SK-N-SH treated with all-trans-retinoic acid at 6 μM for 48 hours (cell line): ENCODE measurements around the gene SMARCAD1.

Experiments
- ATAC-seq: fragments of 200-7000 bp; cut with Tn5 transposase; 3 replicates; pipeline ENCODE4 v1.9.1; 2020; ENCODE audit warnings: mild to moderate bottlenecking, moderate library complexity
- ARNTL ChIP-seq: fragments of 450-650 bp; formaldehyde crosslinking; IDR thresholded peaks from 2 replicates; pipeline ENCODE4 v1.5.0; 2020; ENCODE audit warnings: low read depth, mild to moderate bottlenecking, moderate library complexity, borderline replicate concordance
- BACH2 ChIP-seq: fragments of 250-450 bp; sonication (Bioruptor Pico); IDR thresholded peaks from 2 replicates; pipeline ENCODE4 v1.9.0; 2021; ENCODE audit warnings: mild to moderate bottlenecking, borderline replicate concordance
- CSDC2 ChIP-seq: fragments of 250-450 bp; sonication (Bioruptor Pico); IDR thresholded peaks from 2 replicates; pipeline ENCODE4 v1.5.0; 2020; ENCODE audit warnings: mild to moderate bottlenecking, moderate library complexity
- ESRRG ChIP-seq: fragments of 250-450 bp; sonication (Bioruptor Pico); IDR thresholded peaks from 2 replicates; pipeline ENCODE4 v1.6.1; 2021; ENCODE audit warnings: mild to moderate bottlenecking
- GLIS3 ChIP-seq: fragments of 250-450 bp; sonication (Bioruptor Pico); IDR thresholded peaks from 2 replicates; pipeline ENCODE4 v1.5.0; 2020; ENCODE audit warnings: mild to moderate bottlenecking, moderate library complexity
- ISL1 ChIP-seq: fragments of 250-450 bp; sonication (Bioruptor Pico); IDR thresholded peaks from 2 replicates; pipeline ENCODE4 v2.1.2; 2022; ENCODE audit warnings: mild to moderate bottlenecking, moderate library complexity
- OSR1 ChIP-seq: fragments of 250-450 bp; sonication (Bioruptor Pico); IDR thresholded peaks from 2 replicates; pipeline ENCODE4 v1.8.0; 2022; ENCODE audit warnings: moderate library complexity, mild to moderate bottlenecking, inconsistent platforms
- PPARA ChIP-seq: fragments of 250-450 bp; sonication (Bioruptor Pico); IDR thresholded peaks from 2 replicates; pipeline ENCODE4 v1.5.0; 2020; ENCODE audit warnings: mild to moderate bottlenecking, borderline replicate concordance
- RARB ChIP-seq: fragments of 250-450 bp; sonication (Bioruptor Pico); IDR thresholded peaks from 2 replicates; pipeline ENCODE4 v1.8.0; 2021; ENCODE audit warnings: mild to moderate bottlenecking, moderate library complexity
- SNAI2 ChIP-seq: fragments of 250-450 bp; sonication (Bioruptor Pico); IDR thresholded peaks from 2 replicates; pipeline ENCODE4 v1.5.0; 2020; ENCODE audit warnings: mild to moderate bottlenecking, moderate library complexity
- TOX ChIP-seq: fragments of 250-450 bp; sonication (Bioruptor Pico); IDR thresholded peaks from 2 replicates; pipeline ENCODE4 v1.8.0; 2021; ENCODE audit warnings: mild to moderate bottlenecking, moderate library complexity, borderline replicate concordance
- ZC3H10 ChIP-seq: fragments of 250-450 bp; sonication (Bioruptor Pico); IDR thresholded peaks from 2 replicates; pipeline ENCODE4 v1.5.1; 2021; ENCODE audit warnings: mild to moderate bottlenecking, moderate library complexity
- ZFP3 ChIP-seq: fragments of 250-450 bp; sonication (Bioruptor Pico); IDR thresholded peaks from 2 replicates; pipeline ENCODE4 v1.5.0; 2020; ENCODE audit warnings: mild to moderate bottlenecking, moderate library complexity
- ZFP30 ChIP-seq: fragments of 450-650 bp; formaldehyde crosslinking; IDR thresholded peaks from 2 replicates; pipeline ENCODE4 v1.5.0; 2022; ENCODE audit warnings: mild to moderate bottlenecking, moderate library complexity
- ZNF565 ChIP-seq: fragments of 450-650 bp; formaldehyde crosslinking; conservative IDR thresholded peaks from 2 replicates; pipeline ENCODE4 v1.5.0; 2020; ENCODE audit warnings: low read depth, mild to moderate bottlenecking, moderate library complexity
- ZNF8 ChIP-seq: fragments of 450-650 bp; formaldehyde crosslinking; IDR thresholded peaks from 2 replicates; pipeline ENCODE4 v1.5.0; 2020; ENCODE audit warnings: mild to moderate bottlenecking, moderate library complexity
- TF ChIP-seq, protein P1 (sequence below): fragments of 250-450 bp; sonication (Bioruptor Pico); IDR thresholded peaks from 2 replicates; pipeline ENCODE4 v1.8.0; 2020; ENCODE audit warnings: mild to moderate bottlenecking, moderate library complexity, borderline replicate concordance
- TF ChIP-seq, protein P2 (sequence below): fragments of 250-450 bp; sonication (Bioruptor Pico); IDR thresholded peaks from 2 replicates; pipeline ENCODE4 v1.5.1; 2021; ENCODE audit warnings: mild to moderate bottlenecking, moderate library complexity
- TF ChIP-seq, protein P3 (sequence below): fragments of 250-450 bp; sonication (Bioruptor Pico); IDR thresholded peaks from 2 replicates; pipeline ENCODE4 v1.8.0; 2021; ENCODE audit warnings: low read depth, mild to moderate bottlenecking, moderate library complexity, borderline replicate concordance

Gene SMARCAD1

DNA sequence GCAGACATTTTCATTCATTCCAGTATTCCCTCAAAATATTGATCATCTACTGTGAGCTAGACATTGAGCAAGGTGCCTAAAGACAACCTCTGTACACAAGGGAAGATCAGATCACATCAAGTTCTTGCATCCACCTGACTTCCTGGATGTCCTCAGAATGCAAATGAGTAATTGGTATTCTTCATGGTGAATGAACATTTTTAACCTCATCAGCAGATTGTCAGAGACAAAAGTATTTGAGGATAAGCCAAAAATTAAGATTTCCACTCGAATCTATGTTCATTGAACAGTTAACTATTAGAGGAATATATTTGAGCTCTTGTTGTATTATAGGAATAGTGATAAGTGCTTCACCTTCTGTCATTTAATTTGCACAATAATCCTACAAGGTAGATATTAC, 1.3 kb downstream of the SMARCAD1 start:
- no peak for ATAC-seq
- no peak for TF ChIP-seq ZFP30
- no peak for TF ChIP-seq ISL1 (CRISPR knock-in tag)
- TF ChIP-seq, protein P1, sequence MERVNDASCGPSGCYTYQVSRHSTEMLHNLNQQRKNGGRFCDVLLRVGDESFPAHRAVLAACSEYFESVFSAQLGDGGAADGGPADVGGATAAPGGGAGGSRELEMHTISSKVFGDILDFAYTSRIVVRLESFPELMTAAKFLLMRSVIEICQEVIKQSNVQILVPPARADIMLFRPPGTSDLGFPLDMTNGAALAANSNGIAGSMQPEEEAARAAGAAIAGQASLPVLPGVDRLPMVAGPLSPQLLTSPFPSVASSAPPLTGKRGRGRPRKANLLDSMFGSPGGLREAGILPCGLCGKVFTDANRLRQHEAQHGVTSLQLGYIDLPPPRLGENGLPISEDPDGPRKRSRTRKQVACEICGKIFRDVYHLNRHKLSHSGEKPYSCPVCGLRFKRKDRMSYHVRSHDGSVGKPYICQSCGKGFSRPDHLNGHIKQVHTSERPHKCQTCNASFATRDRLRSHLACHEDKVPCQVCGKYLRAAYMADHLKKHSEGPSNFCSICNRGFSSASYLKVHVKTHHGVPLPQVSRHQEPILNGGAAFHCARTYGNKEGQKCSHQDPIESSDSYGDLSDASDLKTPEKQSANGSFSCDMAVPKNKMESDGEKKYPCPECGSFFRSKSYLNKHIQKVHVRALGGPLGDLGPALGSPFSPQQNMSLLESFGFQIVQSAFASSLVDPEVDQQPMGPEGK (CRISPR knock-in tag) = no peak
- no peak for TF ChIP-seq ZFP3
- no peak for TF ChIP-seq ZNF8 (CRISPR knock-in tag)
- no peak for TF ChIP-seq GLIS3 (CRISPR knock-in tag)

DNA sequence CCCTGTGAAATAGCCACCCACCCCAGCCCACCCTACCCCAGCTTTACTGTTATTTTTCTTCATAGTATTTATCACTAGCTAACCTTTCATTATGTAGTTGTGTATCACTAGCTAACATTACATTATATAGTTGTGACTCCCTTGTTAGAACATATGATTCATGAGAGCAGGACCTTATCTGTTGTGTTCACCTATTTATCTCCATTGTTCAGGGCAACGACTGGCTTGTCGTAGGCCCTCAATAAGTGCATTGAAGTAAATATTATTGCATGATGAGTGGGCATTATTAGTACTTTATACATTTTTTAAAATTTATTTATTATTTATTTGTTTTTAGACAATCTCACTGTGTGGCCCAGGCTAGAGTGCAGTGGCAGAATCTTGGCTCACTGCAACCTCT, 4.2 kb downstream of the SMARCAD1 start:
- no peak for ATAC-seq
- TF ChIP-seq ISL1 (CRISPR knock-in tag) (no peak), BACH2 (no peak)
- TF ChIP-seq, protein P1 (CRISPR knock-in tag) = no peak

DNA sequence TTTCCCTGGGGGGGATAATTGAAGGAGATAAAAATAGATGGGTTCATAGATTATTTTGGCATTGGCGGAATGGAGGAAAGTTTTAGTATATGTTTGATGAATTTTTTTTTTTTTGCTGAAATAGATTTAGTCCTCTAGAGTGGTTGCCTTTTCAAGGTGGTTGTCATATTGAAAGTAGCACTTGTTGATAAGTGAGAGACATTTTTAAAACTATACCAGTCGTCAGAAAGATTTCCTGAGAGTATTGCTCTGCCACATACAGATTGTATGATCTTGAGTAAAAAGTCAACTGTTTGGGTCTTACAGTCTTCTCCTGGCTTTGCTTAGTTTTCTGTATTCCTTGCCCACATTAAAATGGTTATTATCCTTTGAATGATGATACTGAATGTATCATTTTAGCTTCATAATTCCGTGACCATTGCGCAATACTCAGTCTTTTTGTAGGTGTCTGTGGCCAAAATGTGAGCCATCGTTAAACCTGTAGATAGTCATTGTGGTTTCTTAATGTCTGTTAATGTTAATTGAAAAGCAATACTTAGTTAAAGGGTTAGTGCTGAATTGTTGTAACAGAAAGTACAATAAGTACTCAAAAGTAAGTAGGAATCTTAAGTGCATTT, 7.1 kb downstream of the SMARCAD1 start:
- no peak for ATAC-seq
- no peak for TF ChIP-seq CSDC2 (CRISPR knock-in tag)

DNA sequence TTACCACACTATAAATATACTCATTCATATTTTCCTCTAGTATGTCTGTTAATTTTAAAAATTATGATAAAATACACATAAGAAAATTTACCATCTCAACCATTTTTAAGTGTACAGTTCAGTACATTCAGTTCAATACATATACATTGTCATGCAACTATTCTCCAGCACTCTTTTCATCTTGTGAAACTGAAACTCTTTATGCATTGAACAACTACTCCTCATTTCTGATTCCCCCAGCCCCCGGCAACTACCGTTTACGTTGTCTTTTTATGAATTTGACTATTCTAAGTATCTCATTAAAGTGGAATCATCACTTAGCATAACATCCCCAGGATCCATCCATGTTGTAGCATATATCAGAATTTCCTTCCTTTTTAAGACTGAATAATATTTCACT, 8.7 kb downstream of the SMARCAD1 start:
- ATAC-seq = no peak
- TF ChIP-seq CSDC2 (CRISPR knock-in tag) (no peak), ZNF565 (CRISPR knock-in tag) (no peak), ARNTL (no peak), ZC3H10 (no peak), ISL1 (CRISPR knock-in tag) (no peak), ZNF8 (CRISPR knock-in tag) (no peak), PPARA (CRISPR knock-in tag) (no peak), ZFP30 (no peak), GLIS3 (CRISPR knock-in tag) (no peak), ESRRG (CRISPR knock-in tag) (no peak), TOX (no peak), RARB (CRISPR knock-in tag) (no peak), ZFP3 (no peak)
- TF ChIP-seq, protein P1 (CRISPR knock-in tag) = no peak
- TF ChIP-seq, protein P2, sequence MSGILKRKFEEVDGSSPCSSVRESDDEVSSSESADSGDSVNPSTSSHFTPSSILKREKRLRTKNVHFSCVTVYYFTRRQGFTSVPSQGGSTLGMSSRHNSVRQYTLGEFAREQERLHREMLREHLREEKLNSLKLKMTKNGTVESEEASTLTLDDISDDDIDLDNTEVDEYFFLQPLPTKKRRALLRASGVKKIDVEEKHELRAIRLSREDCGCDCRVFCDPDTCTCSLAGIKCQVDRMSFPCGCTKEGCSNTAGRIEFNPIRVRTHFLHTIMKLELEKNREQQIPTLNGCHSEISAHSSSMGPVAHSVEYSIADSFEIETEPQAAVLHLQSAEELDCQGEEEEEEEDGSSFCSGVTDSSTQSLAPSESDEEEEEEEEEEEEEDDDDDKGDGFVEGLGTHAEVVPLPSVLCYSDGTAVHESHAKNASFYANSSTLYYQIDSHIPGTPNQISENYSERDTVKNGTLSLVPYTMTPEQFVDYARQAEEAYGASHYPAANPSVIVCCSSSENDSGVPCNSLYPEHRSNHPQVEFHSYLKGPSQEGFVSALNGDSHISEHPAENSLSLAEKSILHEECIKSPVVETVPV (CRISPR knock-in tag) = no peak

DNA sequence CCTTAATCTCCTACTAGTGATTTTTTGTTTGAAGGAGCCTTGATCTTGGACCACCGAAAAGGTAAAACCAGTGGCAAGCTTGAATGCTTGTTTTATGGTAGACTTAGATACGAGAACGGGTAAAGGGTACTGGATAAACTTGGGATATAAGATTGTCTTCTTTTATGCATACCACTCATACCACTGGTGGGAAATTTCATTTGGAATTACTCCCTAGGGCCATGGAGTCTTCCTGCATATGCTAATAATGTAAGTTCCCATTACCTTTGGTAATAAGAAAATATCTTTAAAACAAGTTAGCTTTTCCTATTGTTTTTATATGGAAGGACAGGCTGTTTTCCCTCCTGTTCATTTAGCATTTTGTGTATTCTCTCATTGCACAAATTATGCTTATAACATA, 11.7 kb downstream of the SMARCAD1 start:
- ATAC-seq = no peak
- TF ChIP-seq GLIS3 (CRISPR knock-in tag) (no peak), SNAI2 (CRISPR knock-in tag) (no peak), ESRRG (CRISPR knock-in tag) (no peak), ZFP30 (no peak), ZNF8 (CRISPR knock-in tag) (no peak), ZNF565 (CRISPR knock-in tag) (no peak), TOX (no peak), ARNTL (no peak), OSR1 (CRISPR knock-in tag) (no peak)
- TF ChIP-seq, protein P2 (CRISPR knock-in tag) = no peak
- TF ChIP-seq, protein P1 (CRISPR knock-in tag) = no peak
- TF ChIP-seq, protein P3, sequence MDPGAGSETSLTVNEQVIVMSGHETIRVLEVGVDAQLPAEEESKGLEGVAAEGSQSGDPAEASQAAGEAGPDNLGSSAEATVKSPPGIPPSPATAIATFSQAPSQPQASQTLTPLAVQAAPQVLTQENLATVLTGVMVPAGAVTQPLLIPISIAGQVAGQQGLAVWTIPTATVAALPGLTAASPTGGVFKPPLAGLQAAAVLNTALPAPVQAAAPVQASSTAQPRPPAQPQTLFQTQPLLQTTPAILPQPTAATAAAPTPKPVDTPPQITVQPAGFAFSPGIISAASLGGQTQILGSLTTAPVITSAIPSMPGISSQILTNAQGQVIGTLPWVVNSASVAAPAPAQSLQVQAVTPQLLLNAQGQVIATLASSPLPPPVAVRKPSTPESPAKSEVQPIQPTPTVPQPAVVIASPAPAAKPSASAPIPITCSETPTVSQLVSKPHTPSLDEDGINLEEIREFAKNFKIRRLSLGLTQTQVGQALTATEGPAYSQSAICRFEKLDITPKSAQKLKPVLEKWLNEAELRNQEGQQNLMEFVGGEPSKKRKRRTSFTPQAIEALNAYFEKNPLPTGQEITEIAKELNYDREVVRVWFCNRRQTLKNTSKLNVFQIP = no peak
